NT2/D1 (cell line): Measurements from ENCODE around the gene PCDHGB4.

ENCODE experiments used
- YY1 ChIP-seq: IDR thresholded peaks from 2 replicates; pipeline ENCODE4 v1.6.1; 2011; ENCODE audit not compliant: insufficient read length, insufficient read depth
- ZNF274 ChIP-seq: IDR thresholded peaks from 2 replicates; pipeline ENCODE4 v1.6.1; 2011; ENCODE audit warnings: mild to moderate bottlenecking, low read depth, low read length

DNA sequence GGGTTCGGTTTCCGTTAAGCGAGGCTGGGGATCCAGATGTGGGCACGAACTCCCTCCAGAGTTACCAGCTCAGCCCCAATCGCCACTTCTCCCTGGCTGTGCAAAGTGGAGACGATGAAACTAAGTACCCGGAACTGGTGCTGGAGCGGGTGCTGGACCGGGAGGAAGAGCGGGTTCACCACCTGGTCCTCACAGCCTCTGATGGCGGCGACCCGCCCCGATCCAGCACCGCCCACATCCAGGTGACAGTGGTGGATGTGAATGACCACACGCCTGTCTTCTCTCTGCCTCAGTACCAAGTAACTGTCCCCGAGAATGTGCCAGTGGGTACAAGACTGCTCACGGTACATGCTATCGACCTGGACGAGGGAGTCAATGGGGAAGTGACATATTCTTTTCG is 4.2 kb upstream of the PCDHGB4 start:
- TF ChIP-seq YY1 (no peak), ZNF274 (no peak)
